Suprapubic skin (tissue), 4 donors: ENCODE data around the gene MKLN1. TPM values are rescaled to one million over a fixed set of nuclear protein-coding genes. Genes with fewer than 3 reads are reported as not detected.
"Not testable (repeated sequence)": the region's sequence is repeated elsewhere in the genome, so short reads cannot be mapped to it uniquely, and the experiment has no call there.

Experiments used
- DNase-seq, 2 donors: peaks; one replicate each; pipeline ENCODE4 v3.0.0-alpha.2; 2019; ENCODE audit warnings: low spot score in 2 of 2
- H3K27ac ChIP-seq: fragments of 200-600 bp; sonication (generic); one replicate; pipeline ENCODE4 v1.5.1; 2019
- H3K27me3 ChIP-seq: fragments of 200-600 bp; sonication (generic); one replicate; pipeline ENCODE4 v1.5.1; 2019
- H3K36me3 ChIP-seq: fragments of 200-600 bp; sonication (generic); one replicate; pipeline ENCODE4 v1.5.1; 2019
- H3K4me1 ChIP-seq: fragments of 200-600 bp; sonication (generic); one replicate; pipeline ENCODE4 v1.5.1; 2019
- H3K4me3 ChIP-seq: fragments of 200-600 bp; sonication (generic); one replicate; pipeline ENCODE4 v1.5.1; 2019; ENCODE audit warnings: mild to moderate bottlenecking
- H3K9me3 ChIP-seq: fragments of 200-600 bp; sonication (generic); one replicate; pipeline ENCODE4 v1.5.1; 2019
- EP300 ChIP-seq: sonication (generic); formaldehyde crosslinking; IDR thresholded peaks from one replicate; pipeline ENCODE4 v1.6.1; 2017; ENCODE audit warnings: antibody characterized with exemption
- POLR2A ChIP-seq, 2 donors: fragments of 450-650 bp; IDR thresholded peaks; one replicate each; pipeline ENCODE4 v1.6.1; 2017; ENCODE audit warnings: antibody characterized with exemption in 2 of 2, mild to moderate bottlenecking in 2 of 2, moderate library complexity in 2 of 2
- POLR2AphosphoS5 ChIP-seq, 3 donors: sonication (generic); formaldehyde crosslinking; IDR thresholded peaks; one replicate each; pipeline ENCODE4 v1.6.1; 2017; ENCODE audit warnings: antibody characterized with exemption in 3 of 3
- WGBS: methylation state at CpG from one replicate; pipeline ENCODE4 v1.1.5; 2018; 5-methylcytosine and 5-hydroxymethylcytosine counted together
- total RNA-seq, 4 donors: library from RNA; depleted of rRNA; stranded (reverse); fragments of >200 nt; gene quantifications; one replicate each; pipeline ENCODE4 v1.1.0, GENCODE V29; 2016
- TF ChIP-seq, protein P1 (sequence below), 2 donors: fragments of 200-600 bp in 1 of 2; fragments of 450-650 bp in 1 of 2; sonication (generic) in 1 of 2; IDR thresholded peaks; one replicate each; pipeline ENCODE4 v1.5.1; 2016 to 2019; ENCODE audit warnings: antibody characterized with exemption in 2 of 2, mild to moderate bottlenecking in 1 of 2, moderate library complexity in 1 of 2

Gene MKLN1
- total RNA-seq, 4 donors from 2014 or later = 32.9 to 76.0 (median 39.9) TPM

- Histone ChIP-seq H3K27ac (peak overlapping the region; percentile 51), H3K4me3 (no peak overlapping the region), H3K4me1 (peaks cover 24% of the 10 kb centered on the region), H3K27me3 (peaks cover 9% of the 10 kb centered on the region), H3K36me3 (no peaks in the 10 kb centered on the region), H3K9me3 (no peaks in the 10 kb centered on the region)
- no peak for DNase-seq
- TF ChIP-seq POLR2AphosphoS5 (IDR thresholded peaks at IDR 0.05) (no peak), POLR2A (IDR thresholded peaks at IDR 0.05) (no peak), EP300 (no peak)
- TF ChIP-seq, protein P1, sequence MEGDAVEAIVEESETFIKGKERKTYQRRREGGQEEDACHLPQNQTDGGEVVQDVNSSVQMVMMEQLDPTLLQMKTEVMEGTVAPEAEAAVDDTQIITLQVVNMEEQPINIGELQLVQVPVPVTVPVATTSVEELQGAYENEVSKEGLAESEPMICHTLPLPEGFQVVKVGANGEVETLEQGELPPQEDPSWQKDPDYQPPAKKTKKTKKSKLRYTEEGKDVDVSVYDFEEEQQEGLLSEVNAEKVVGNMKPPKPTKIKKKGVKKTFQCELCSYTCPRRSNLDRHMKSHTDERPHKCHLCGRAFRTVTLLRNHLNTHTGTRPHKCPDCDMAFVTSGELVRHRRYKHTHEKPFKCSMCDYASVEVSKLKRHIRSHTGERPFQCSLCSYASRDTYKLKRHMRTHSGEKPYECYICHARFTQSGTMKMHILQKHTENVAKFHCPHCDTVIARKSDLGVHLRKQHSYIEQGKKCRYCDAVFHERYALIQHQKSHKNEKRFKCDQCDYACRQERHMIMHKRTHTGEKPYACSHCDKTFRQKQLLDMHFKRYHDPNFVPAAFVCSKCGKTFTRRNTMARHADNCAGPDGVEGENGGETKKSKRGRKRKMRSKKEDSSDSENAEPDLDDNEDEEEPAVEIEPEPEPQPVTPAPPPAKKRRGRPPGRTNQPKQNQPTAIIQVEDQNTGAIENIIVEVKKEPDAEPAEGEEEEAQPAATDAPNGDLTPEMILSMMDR (IDR thresholded peaks at IDR 0.05) = no peak
- WGBS = 39% methylated on average over 7 of the region's 9 CpGs
Observed at GRCh38 chr7:131502810-131503508, 175.3 kb downstream of the MKLN1 start.

DNA sequence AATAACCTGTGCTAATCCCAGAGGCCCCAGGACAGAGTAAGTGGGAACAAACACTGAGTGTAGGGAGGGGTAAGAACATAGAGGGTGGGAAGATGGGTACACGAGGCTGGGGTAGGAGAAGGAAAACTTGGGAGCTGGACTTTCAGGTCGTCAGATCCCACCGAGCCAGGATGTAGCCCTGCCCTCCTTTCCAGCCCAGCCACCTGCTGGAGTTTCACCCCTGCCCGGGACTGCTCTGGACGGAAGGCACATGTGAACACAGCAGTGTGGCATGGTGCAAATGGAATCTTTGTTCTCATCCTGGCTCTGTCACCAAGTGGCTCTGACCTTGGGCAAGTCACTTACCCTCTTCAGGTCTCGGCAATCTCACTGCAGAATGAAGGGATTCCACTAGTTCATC, 176.0 kb downstream of the MKLN1 start:
- no peaks in the 10 kb centered on the region for H3K36me3 ChIP-seq

DNA sequence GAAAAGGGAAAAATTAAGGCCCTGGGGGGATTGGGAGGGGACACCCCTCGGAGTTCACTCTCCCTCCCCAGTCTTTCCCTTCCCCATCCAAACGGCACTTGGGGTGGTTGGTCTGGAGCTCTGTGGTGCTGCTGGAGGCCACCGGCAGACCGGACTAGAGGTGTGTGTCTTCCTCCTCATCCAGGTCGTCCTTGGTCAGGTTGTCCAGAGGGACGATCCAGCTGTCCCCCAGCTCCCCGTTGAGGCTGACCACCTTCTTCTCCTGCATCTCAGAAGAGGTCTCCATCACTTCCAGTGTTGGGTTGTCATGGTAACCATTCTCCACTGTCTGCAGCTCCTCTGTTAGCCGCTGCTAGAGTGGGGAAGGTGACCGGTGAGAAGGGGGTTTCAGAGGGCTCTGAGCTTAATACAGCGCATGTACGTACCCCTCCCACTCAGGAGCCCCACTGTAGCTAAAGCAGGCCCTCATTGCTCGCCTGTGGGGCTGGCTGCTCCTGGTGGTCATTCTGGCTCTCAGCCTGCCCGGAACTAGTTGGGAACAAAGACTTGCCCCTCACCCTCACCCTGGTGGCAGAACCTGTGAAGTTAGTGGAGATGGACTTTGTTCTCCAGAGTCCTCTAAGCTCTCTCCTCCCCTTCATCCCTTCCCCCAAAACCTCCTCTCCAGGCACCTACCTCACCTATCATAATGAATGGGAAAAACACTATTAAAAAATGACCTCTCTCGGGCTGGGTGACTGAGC, 176.7 kb downstream of the MKLN1 start:
- Histone ChIP-seq H3K27ac (peak overlapping the region; percentile 51), H3K9me3 (no peaks in the 10 kb centered on the region), H3K27me3 (peaks cover 13% of the 10 kb centered on the region), H3K36me3 (no peaks in the 10 kb centered on the region), H3K4me3 (no peak overlapping the region), H3K4me1 (peaks cover 24% of the 10 kb centered on the region)
- WGBS = 80% methylated on average over 12 of the region's 14 CpGs
- TF ChIP-seq POLR2A (IDR thresholded peaks at IDR 0.05) (no peak), EP300 (no peak), POLR2AphosphoS5 (IDR thresholded peaks at IDR 0.05) (no peak)
- TF ChIP-seq, protein P1 (IDR thresholded peaks at IDR 0.05) = no peak
- DNase-seq = no peak

More for the DNA sequence above, 176.0 kb downstream of the MKLN1 start:
- Histone ChIP-seq H3K9me3 (no peaks in the 10 kb centered on the region), H3K4me1 (peaks cover 24% of the 10 kb centered on the region), H3K27ac (peak overlapping the region; percentile 51), H3K27me3 (peaks cover 10% of the 10 kb centered on the region), H3K4me3 (no peak overlapping the region)
- 63% methylated on average over 6 of the region's 6 CpGs for WGBS
- DNase-seq = no peak
- TF ChIP-seq, protein P1 (IDR thresholded peaks at IDR 0.05) = no peak
- no peak for TF ChIP-seq POLR2AphosphoS5 (IDR thresholded peaks at IDR 0.05)
- TF ChIP-seq EP300 = no peak
- no peak for TF ChIP-seq POLR2A (IDR thresholded peaks at IDR 0.05)

GRCh38 chr7:131505037-131505620, 177.5 kb downstream of the MKLN1 start:
- peaks cover 13% of the 10 kb centered on the region for H3K27me3 ChIP-seq
- WGBS = 87% methylated on average over 7 of the region's 8 CpGs
- H3K4me1 ChIP-seq = peaks cover 24% of the 10 kb centered on the region
- not testable (repeated sequence) for H3K36me3 ChIP-seq, H3K4me3 ChIP-seq, DNase-seq, H3K9me3 ChIP-seq, H3K27ac ChIP-seq

- Histone ChIP-seq H3K27ac (no peak overlapping the region), H3K36me3 (no peaks in the 10 kb centered on the region), H3K27me3 (peaks cover 13% of the 10 kb centered on the region), H3K4me3 (no peak overlapping the region), H3K9me3 (no peaks in the 10 kb centered on the region), H3K4me1 (peaks cover 24% of the 10 kb centered on the region)
- TF ChIP-seq EP300 = no peak
- no peak for TF ChIP-seq POLR2AphosphoS5 (IDR thresholded peaks at IDR 0.05)
- no peak for TF ChIP-seq POLR2A (IDR thresholded peaks at IDR 0.05)
- TF ChIP-seq, protein P1 (IDR thresholded peaks at IDR 0.05) = no peak
- WGBS = 84% methylated on average over 22 of the region's 30 CpGs
- no peak for DNase-seq
Observed at GRCh38 chr7:131505636-131506557, 178.2 kb downstream of the MKLN1 start.
